OCI-LY3 (cell line): ENCODE data around the gene WWOX.

ENCODE experiments used
- H2AFZ ChIP-seq: fragments of 200-600, 300-600 bp; shearing (Covaris generic); 2 replicates; pipeline ENCODE4 v1.6.0; 2014; ENCODE audit warnings: antibody characterized with exemption, low read depth, low read length
- H3K27ac ChIP-seq: fragments of 200-600, 300-600 bp; sonication (generic); 2 replicates; pipeline ENCODE4 v1.5.1; 2014; ENCODE audit warnings: mild to moderate bottlenecking, low read length, moderate library complexity, mixed read lengths
- H3K27me3 ChIP-seq: fragments of 200-600, 300-600 bp; sonication (generic); 2 replicates; pipeline ENCODE4 v1.6.1; 2014; ENCODE audit warnings: low read depth, low read length, mixed read lengths
- H3K36me3 ChIP-seq: fragments of 200-600, 300-600 bp; sonication (generic); replicated peaks from 2 replicates; pipeline ENCODE3; 2014; ENCODE audit warnings: low read depth, low read length, mixed read lengths
- H3K4me1 ChIP-seq: fragments of 300-600, 200-600 bp; sonication (generic); 2 replicates; pipeline ENCODE4 v1.6.1; 2014; ENCODE audit warnings: low read length, mixed read lengths
- H3K4me2 ChIP-seq: fragments of 200-600, 300-600 bp; sonication (generic); 2 replicates; pipeline ENCODE4 v1.6.1; 2014; ENCODE audit warnings: low read length, mixed read lengths
- H3K4me3 ChIP-seq: fragments of 300-600, 200-600 bp; sonication (generic); 2 replicates; pipeline ENCODE4 v1.5.1; 2014; ENCODE audit warnings: antibody characterized with exemption, mild to moderate bottlenecking, low read length, moderate library complexity
- H3K79me2 ChIP-seq: fragments of 300-600, 200-600 bp; shearing (Covaris generic); 2 replicates; pipeline ENCODE4 v1.6.1; 2014; ENCODE audit warnings: mild to moderate bottlenecking, low read length, mixed read lengths
- H3K9ac ChIP-seq: fragments of 300-600, 200-600 bp; shearing (Covaris generic); 2 replicates; pipeline ENCODE4 v1.6.0; 2014; ENCODE audit warnings: mild to moderate bottlenecking, low read length, moderate library complexity
- H3K9me3 ChIP-seq: fragments of 200-600, 300-600 bp; shearing (Covaris generic); 2 replicates; pipeline ENCODE4 v1.6.1; 2014; ENCODE audit warnings: low read length, mixed read lengths; ENCODE audit not compliant: insufficient read depth
- H4K20me1 ChIP-seq: fragments of 200-600, 300-600 bp; sonication (generic); 2 replicates; pipeline ENCODE4 v1.6.1; 2016; ENCODE audit warnings: low read length, mixed read lengths; ENCODE audit not compliant: insufficient read depth
- EZH2phosphoT487 ChIP-seq: fragments of 200-600 bp; shearing (Covaris generic); IDR thresholded peaks from 2 replicates; pipeline ENCODE4 v1.6.1; 2018; ENCODE audit warnings: antibody characterized with exemption, mixed run types, low read depth
- TF ChIP-seq, protein P1 (sequence below): fragments of 200-600, 300-600 bp; sonication (generic); IDR thresholded peaks from 2 replicates; pipeline ENCODE4 v1.5.1; 2014; ENCODE audit warnings: antibody characterized with exemption, low read length, low read depth

Gene WWOX

DNA sequence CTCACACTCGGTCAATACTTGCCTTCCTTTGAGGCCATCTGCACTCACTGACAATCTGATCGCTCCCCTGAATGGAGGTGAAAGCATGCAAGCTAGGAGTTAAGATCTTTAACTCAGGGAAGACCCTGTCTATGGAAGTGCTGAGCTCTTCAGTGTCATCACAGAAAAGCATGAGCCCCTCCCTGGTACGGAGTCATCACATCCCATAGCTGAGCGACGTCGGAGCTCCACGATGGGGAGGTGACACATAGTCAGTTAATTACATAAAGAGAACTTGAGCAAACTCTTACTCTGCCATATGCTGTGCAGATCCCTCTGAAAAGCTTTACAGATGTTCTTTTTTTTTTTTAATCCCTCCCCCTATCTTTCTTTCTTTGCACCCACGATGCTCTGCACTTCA is 463.2 kb downstream of the WWOX start:
- no peaks in the 10 kb centered on the region for H4K20me1 ChIP-seq
- no peak overlapping the region for H3K4me2 ChIP-seq
- H3K36me3 ChIP-seq: peaks cover 2% of the 10 kb centered on the region
- no peak overlapping the region for H3K9ac ChIP-seq
- H3K4me3 ChIP-seq: no peak overlapping the region
- no peaks in the 10 kb centered on the region for H3K79me2 ChIP-seq
- no peak overlapping the region for H3K27ac ChIP-seq
- no peak overlapping the region for H2AFZ ChIP-seq
- H3K9me3 ChIP-seq: 0 out of 2 replicates have a peak, but pooled peaks cover 3% of the 10 kb centered on the region
- H3K4me1 ChIP-seq: no peaks in the 10 kb centered on the region
- TF ChIP-seq EZH2phosphoT487: no peak
- TF ChIP-seq, protein P1, sequence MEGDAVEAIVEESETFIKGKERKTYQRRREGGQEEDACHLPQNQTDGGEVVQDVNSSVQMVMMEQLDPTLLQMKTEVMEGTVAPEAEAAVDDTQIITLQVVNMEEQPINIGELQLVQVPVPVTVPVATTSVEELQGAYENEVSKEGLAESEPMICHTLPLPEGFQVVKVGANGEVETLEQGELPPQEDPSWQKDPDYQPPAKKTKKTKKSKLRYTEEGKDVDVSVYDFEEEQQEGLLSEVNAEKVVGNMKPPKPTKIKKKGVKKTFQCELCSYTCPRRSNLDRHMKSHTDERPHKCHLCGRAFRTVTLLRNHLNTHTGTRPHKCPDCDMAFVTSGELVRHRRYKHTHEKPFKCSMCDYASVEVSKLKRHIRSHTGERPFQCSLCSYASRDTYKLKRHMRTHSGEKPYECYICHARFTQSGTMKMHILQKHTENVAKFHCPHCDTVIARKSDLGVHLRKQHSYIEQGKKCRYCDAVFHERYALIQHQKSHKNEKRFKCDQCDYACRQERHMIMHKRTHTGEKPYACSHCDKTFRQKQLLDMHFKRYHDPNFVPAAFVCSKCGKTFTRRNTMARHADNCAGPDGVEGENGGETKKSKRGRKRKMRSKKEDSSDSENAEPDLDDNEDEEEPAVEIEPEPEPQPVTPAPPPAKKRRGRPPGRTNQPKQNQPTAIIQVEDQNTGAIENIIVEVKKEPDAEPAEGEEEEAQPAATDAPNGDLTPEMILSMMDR: no peak
- H3K27me3 ChIP-seq: no peaks in the 10 kb centered on the region

DNA sequence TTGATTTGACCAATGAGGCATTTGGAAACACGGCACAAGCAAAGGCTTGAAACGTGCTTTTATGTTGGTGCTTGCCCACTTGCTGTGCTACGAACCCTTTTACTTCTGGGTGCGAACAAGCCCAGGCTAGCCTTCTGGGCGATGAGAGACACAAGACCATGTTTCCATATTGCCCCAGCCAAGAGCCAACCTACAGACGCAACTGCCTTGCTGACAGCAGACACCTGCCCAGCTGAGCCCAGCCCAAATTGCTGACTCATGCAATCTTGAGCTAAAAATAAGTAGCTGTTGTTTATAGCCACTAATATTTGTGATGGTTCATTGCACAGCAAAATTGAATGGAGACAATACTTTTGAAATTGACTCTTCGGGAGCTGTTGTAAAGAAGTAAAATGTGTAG is 464.5 kb downstream of the WWOX start:
- H4K20me1 ChIP-seq: no peaks in the 10 kb centered on the region
- no peaks in the 10 kb centered on the region for H3K79me2 ChIP-seq
- H3K4me2 ChIP-seq: no peak overlapping the region
- TF ChIP-seq, protein P1: no peak
- TF ChIP-seq EZH2phosphoT487: no peak
- no peak overlapping the region for H2AFZ ChIP-seq
- H3K9me3 ChIP-seq: 0 out of 2 replicates have a peak, but pooled peaks cover 3% of the 10 kb centered on the region
- no peak overlapping the region for H3K9ac ChIP-seq
- H3K27me3 ChIP-seq: no peaks in the 10 kb centered on the region
- no peak overlapping the region for H3K4me3 ChIP-seq
- H3K4me1 ChIP-seq: no peaks in the 10 kb centered on the region
- peaks cover 2% of the 10 kb centered on the region for H3K36me3 ChIP-seq
- H3K27ac ChIP-seq: no peak overlapping the region

DNA sequence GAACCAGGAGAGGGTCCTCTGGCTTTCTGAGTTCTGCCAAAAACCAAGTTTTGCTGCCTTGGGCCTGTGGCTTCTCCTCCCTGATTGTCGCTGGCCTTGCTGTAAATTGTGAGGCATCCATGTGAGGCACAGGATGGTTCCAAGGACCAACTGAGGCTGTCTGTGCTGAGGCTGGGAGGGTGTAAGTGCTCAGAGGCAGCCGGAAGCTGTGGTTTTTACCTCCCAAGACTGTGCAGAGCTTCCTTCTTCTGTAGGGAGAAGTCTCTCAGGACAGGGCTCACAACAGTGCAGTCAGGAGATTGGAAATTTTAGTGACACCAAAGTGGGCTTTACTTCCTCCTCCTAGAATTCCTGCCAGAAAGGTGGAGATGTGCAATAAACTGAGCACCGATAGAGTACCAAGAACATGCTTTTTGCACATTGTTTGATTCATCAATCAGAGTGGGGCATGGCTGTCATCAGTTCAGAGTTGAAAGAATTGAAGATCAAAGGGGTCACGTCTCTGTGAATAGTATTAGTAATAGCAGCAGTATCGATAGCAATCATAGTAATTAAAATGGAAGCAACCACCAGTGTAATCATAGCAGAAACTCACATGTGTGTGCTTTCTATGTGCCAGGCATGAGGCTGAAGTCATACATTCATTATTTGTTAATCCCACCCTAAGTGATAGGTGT is 467.1 kb downstream of the WWOX start:
- H3K4me2 ChIP-seq: no peak overlapping the region
- no peak overlapping the region for H3K4me3 ChIP-seq
- H3K27me3 ChIP-seq: no peaks in the 10 kb centered on the region
- H3K9me3 ChIP-seq: 0 out of 2 replicates have a peak, but pooled peaks cover 3% of the 10 kb centered on the region
- H3K36me3 ChIP-seq: peaks cover 2% of the 10 kb centered on the region
- TF ChIP-seq, protein P1: no peak
- TF ChIP-seq EZH2phosphoT487: no peak
- no peak overlapping the region for H3K9ac ChIP-seq
- no peaks in the 10 kb centered on the region for H3K79me2 ChIP-seq
- H4K20me1 ChIP-seq: no peaks in the 10 kb centered on the region
- no peak overlapping the region for H2AFZ ChIP-seq
- no peak overlapping the region for H3K27ac ChIP-seq
- H3K4me1 ChIP-seq: peaks cover 22% of the 10 kb centered on the region

DNA sequence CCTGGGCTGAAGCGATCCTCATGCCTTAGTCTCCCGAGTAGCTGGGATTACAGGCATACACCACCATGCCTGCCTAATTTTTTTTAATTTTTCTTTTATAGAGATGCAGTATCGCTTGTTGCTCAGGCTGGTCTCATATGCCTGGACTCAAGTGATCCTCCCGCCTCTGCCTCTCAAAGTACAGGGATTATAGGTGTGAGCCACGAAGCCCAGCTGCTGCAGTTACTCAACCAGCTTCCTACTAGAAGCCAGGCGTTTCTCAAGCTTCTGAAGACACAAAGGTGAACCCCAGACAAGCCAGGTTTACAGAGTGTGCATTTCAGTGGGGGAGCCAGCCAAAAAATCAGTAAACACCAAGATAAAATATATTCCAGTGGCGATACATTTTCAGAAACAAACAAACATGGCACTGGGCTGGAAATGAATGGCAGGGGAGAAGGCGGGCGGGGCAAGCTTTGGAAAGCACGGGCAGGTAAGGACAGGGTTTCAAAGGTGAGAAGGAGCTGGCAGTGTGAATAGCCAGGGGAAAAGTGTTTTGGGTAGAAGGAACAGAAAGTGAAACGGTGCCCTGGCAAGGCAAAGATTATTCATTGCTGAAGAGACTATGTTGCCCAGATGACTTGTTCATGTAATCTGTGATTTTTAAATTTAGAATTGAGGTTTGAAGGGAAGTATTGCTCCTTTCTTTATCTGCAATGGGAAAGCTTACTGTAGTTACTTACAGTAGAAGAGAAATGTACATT is 471.1 kb downstream of the WWOX start:
- Histone ChIP-seq H3K4me3 (peak overlapping the region; percentile 44), H3K9ac (no peak overlapping the region), H3K4me2 (peak overlapping the region; percentile 73), H3K27me3 (no peaks in the 10 kb centered on the region), H3K27ac (peak overlapping the region; percentile 33), H3K9me3 (no peaks in the 10 kb centered on the region), H3K36me3 (no peaks in the 10 kb centered on the region), H2AFZ (no peak overlapping the region), H4K20me1 (no peaks in the 10 kb centered on the region), H3K79me2 (no peaks in the 10 kb centered on the region), H3K4me1 (peaks cover 26% of the 10 kb centered on the region)
- TF ChIP-seq, protein P1: no peak
- TF ChIP-seq EZH2phosphoT487: no peak
